SH-SY5Y (cell line): ENCODE measurements around the gene ZDHHC8.

Experiments
- GATA2 ChIP-seq: IDR thresholded peaks from 2 replicates; pipeline ENCODE4 v1.6.1; 2011; ENCODE audit warnings: mild to moderate bottlenecking, low read depth, low read length
- GATA3 ChIP-seq: IDR thresholded peaks from 2 replicates; pipeline ENCODE4 v1.6.1; 2011; ENCODE audit warnings: low read depth, mild to moderate bottlenecking, low read length, moderate library complexity

DNA sequence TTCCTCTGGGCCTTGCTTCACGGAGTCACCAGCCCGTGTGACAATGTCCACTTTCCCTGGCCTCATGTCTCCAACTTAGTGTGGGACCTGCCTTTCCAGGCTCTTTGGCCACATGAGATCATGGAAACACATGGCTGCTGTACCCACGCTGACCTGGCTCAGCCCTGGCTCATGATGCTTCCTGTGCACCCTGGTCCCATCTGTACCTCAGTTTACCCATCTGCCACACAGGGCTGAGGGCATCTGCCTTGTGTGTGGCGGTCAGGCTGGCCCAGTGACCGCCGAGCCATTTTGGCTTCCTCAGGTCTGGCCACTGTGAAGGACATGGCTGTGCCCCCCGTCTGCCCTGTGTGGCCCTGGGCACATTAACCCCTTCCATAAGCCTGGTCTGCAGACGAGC is 51.5 kb downstream of the ZDHHC8 start:
- TF ChIP-seq GATA2: no peak
- no peak for TF ChIP-seq GATA3
